Superior temporal gyrus (tissue), 1 donor: Measurements from ENCODE around the gene GIT2.

Source experiments
- DNase-seq: peaks from one replicate; pipeline ENCODE4 v3.0.0-alpha.2; 2016; ENCODE audit errors: extremely low spot score

GIT2 gene

DNA sequence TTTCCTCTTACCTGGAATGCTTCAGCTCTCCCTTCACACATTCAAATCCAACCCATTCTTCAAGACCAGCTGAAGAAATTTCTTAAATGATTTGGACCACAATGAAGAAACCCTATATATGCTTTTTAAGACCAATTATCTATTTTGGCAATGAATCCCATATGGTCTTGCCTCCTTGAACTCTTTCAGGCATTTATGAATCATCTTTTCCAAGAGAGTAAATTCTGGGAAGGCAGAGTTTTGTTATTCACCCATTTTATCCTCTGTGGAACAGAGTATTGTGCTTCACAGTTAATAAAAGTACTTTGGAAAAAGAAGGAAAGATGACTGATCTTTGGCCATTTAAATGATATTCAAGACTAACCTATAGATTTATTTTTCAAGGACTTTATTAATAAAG, 14.0 kb downstream of the GIT2 start:
- DNase-seq, result no peak

DNA sequence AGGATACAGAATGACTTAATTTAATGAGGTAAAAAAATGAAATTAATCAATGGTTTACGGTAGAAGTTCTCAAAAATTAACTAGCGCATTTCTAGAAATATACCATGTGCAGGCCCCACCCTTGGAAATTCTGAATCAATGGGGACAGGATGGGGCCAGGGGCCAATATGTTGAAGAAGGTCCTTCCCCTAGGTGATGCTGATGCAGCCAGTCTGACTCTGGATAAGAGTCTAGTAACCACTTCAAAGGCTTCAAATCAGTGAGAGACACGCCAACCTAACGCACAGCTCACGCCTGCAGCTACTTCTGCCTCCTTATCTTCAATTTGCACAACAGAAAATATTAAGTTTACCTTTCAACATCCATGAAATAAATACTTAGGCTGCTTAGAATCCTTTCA, 14.9 kb downstream of the GIT2 start:
- no peak for DNase-seq

DNA sequence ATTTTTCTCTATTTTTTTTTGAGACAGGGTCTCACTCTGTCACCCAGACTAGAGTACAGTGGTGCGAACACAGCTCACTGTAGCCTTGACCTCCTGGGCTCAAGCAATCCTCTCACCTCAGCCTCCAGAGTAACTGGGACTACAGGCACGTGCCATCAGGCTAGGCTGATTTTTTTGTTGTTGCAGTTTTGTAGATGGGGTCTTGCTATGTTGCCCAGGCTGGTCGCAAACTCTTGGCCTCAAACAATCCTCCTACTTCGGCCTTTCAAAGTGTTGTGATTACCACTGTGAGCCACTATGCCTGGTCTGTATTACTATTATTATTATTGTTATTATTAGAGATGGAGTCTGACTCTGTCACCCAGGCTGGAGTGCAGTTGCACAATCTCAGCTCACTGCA, 23.3 kb downstream of the GIT2 start:
- DNase-seq, result no peak

DNA sequence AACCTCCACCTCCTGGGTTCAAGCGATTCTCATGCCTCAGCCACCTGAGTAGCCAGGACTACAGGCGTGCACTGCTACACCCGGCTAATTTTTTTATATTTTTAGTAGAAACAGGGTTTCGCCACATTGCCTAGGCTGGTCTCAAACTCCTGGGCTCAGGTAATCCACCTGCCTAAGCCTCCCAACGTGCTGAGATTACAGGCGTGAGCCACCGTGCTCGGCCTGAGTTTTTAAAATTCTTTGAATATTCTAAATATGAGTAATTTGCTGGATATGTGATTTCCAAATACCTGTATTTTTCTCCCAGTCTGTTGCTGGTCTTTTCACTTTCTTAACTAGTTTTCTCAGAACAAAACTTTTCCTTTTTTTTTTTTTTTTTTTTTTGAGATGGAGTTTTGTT, 27.4 kb downstream of the GIT2 start:
- DNase-seq, result no peak

DNA sequence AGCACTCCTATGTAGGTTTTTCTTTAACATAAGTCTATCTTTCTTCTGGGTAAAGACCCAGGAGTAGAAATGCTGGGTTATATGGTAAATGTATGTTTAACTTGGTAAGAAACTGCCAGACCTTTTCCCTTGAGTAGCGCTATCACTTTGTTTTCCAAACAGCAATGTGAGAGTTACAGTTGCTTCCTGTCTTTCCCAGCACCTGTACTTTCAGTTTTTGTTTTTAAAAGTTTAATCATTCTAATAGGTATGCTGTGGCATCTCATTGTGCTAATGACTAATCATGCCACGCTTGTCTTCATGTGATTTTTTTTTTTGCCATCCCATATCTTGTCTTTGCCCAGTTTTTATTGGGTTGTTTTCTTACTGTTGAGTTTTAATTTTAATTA, 28.1 kb downstream of the GIT2 start:
- DNase-seq, result no peak

DNA sequence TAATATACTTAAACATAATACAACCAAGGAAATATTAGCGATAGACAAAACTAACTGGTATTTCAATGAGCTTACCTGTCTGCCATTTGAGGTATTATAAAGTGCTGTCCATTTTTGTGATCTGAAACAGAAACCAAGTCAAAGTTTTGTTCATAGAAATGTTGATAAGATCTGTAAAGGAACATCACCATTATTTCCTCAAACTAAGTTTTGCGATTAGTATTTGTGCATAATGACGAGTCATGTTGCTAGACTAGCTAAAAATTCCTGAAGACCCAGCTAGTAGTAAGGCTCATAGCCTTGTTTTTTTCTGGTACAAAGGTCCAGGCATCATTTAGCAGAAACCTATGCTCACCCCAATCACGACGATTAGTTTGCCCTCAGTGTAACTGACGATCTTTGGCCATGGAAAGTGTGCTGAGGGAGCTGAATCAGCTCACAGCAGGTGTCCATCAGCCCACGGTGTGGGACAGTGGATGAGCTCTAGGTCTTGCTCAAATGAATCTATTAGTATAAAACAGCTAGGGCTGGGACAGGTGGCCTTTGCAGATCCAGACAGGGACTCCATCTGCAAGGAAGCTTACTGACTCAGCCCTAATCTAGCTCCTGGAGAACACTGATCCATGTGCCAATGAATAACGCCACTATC, 28.7 kb downstream of the GIT2 start:
- DNase-seq, result no peak

DNA sequence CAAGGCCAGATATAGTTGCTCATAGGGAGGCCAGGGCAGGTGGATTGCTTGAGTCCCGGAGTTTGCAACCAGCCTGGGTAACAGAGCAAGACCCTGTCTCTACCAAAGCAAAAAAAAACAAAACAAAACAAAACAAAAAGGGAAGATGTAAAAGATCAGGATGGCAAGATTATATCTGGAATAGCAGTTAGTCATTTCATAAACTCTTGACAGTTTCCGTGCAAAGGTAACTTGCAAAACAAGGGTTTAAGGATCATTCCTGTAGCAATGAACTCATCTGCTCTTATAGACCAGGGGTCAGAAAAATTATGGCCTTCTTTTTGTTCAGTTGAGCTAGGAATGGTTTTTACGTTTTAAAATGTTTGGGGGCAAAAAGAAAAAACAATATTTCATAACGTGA, 29.6 kb downstream of the GIT2 start:
- DNase-seq, result no peak

DNA sequence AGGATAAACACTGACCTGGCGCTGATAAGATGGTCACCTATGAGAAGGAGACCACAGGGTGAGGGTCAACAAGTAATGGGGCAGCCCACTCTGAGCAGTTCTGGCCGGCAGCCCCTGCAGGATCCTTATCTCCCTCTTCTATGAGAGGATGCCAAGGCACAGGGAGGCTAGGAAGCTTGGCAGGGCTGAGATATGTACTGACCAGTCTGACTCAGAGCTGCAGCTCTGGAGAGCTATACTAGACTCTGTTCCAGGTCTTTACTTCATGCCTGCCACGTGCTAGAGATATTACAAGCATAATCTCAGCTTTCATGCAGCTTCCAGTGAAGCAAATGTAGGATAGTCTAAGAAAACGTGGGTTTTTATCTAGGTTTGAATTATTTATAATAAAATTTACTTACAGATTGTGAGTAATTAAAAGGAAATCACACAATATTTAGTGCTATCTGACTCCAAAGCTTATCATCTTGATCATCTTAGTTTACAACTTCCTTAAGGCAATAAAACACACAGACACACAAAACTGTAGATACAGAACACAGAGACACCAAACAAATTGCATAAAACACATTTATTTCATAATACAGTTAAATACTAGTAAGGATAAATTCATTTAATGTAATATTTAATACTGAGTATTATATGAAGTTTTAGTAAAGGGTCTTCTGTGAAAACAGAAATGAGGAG, 32.3 kb downstream of the GIT2 start:
- no peak for DNase-seq

DNA sequence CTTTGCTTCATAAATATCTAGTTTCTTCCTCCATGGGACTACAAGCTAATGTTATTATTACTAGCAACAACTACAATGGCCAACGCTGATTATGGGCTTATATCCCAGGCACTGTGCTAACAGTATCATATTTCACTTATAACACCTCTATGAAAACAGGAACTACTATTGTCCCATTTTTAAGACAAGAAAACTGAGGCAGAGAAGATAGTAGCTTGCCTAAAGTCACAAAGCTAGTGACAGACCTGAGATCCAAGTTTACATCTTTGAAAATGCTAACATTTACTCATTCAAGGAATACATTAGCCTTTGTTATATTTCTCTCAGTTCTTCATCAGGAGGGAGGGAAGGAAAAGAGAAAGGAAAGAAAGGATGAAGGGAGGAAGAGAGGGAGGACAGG, 32.8 kb downstream of the GIT2 start:
- no peak for DNase-seq

DNA sequence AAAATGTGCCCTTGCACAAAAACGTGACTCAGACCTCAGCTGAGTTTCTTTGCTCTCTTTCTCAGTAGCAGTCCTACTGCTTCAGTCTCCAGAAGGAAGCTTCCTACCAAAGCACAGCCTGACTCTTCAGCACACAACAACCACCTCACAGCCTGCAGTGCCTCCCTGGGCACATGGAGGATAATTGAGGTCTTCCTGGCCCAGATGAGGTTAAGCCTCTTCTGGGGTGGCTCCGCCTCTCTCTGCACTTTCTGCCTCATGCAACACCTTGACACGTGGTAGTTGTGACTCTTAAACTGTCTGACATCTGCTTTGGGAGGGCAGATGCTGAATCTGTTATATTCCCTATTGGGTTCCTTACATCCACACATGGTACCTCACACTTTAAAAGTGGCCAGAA, 33.8 kb downstream of the GIT2 start:
- DNase-seq, result no peak

DNA sequence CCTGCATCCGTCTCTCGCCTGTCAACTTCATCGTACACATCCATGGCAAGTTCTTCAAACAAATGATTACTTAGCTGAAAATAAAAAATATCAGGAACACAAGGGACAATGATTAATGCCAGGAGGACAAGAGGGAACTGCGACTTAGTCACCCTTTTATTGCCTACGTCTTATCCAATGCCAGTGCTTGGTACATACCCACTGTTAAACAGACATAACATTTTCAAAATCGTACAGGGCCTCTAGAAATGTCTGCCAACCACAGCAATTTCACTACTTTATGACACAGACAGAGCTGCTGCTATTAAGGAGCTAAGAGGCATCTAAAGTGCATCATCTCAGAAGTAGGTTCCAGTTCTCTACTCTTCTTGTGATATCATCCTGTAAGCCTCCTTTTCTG, 34.6 kb downstream of the GIT2 start:
- DNase-seq, result no peak

DNA sequence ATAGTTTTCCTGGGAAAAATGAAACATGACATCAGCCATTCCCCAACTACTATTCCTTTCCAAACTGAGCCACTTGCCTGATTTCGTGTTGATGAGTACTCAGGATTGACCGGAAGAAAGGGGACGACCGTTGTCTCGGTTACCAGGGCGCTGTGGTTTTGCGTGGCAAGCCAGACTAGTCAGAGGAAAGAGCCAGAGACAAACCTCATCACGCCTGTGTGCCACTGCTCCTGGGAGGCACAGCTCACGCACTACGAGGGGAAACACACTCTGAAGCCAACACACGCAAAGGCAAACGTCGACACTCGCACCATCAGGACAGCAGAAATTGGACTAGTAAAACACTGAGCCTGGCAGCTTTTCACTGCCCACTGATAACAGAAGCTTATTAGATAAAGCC, 35.0 kb downstream of the GIT2 start:
- no peak for DNase-seq

DNA sequence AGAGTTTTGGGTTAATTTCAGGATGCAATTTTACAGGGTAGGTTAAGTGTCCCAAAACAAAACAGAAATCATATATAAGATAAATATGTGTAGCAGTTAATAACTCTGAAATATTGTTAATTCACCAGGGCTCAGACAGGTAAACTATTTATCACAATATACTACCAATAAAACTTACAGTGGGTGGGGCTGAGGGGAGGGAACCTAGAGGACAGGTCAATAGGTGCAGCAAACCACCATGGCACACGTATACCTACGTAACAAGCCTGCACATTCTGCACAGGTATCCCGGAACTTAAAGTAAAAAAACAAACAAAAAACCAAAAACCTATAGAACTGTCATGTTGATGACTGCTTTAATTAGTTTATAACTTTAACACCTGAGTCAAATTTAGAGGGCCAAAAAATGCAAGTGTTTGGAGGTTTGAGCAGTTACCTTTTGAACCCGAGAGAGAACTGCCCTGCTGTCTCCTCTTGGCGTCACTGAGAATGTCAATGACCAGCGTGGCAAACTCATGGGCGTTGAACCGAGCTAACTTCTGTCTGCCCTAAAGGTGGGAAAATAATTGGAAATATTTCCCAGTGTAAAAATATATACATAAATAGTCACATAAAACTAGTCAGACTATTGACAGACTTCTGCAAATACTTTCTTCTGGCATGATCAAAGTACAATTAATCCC, 36.6 kb downstream of the GIT2 start:
- DNase-seq, result no peak

DNA sequence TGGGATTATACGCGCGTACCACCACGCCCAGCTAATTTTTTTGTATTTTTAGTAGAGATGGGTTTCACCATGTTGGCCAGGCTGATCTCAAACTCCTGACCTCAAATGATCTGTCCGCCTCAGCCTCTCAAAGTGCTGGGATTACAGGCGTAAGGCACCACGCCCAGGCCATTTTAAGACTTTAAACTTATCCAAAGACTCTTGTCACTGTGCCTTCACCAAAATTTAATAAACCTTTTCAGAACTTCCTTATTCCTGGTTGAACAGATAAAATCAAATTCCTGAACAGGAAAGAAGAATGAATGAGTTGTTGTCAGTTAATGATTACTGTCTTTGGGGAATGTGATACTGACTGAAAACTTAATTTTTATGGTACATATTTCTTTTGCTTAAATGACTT, 37.8 kb downstream of the GIT2 start:
- DNase-seq, result no peak

DNA sequence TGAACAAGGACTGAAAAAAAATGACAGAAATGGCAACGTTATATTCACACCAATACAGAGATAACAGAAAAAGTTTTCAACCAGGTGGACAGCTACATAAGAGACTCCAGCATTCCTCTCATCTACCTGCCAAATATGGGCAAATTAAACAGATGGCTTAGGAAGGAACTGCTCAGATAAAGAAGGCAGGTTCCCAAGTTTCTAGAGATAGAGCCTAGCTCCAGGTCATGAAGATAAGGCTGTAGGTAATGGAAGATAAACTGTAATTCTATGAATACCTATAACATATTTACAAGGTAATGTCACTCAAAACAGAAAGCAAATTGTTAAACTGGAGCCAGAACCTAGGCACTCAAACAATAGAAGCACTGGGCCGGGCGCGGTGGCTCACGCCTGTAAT, 42.5 kb downstream of the GIT2 start:
- DNase-seq, result no peak

DNA sequence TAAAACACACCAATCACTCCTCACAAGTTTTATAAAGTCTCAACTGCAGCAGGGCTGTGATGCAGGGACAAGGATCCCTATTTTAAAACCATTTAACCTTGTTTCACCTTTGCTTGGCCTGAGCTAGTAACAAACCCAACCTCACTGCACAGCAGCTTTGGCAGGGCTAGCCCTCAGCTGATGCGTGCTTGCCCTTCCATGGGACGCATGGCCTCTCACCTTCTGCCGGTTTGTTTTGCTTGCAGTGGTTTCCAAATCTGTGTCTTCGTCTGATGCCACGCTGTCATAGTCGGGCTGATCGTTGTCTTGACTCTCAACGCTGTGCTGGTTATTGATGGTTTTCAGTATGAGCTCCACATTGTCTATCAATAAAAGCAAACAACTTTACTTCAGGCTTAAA, 43.3 kb downstream of the GIT2 start:
- DNase-seq, result no peak

DNA sequence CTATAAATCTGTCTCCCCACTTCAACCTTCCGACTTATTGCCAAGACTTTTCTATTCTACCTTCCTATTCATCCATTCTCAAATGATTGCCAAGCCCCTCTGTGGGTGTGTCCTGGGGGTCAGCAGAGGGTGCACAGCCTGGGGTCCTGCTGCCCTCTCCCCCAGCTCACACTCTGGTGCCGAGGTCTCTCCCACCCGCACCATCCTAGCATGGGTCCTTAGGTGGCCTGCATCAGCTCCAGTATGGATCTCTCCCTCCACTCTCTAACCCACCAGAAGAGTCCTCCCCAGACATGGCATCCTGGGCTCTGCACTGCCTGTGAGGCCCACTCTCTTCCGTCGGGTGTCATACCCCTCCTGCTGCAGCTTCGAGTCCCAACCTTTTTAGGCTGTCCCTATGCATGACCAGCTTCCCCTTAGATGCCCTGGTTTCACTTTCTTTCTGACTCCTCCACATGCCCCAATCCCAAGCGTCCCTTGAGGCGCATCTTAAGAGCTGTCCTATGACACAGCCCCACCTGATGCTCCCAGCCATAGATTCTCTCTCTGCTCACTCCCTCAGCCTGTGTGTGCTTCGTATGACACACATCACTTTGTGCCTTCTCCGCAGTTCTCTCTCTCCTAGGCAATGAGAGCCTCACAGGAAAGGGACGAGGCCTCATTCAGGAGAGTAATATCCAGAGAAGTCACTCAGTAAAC, 43.9 kb downstream of the GIT2 start:
- no peak for DNase-seq

DNA sequence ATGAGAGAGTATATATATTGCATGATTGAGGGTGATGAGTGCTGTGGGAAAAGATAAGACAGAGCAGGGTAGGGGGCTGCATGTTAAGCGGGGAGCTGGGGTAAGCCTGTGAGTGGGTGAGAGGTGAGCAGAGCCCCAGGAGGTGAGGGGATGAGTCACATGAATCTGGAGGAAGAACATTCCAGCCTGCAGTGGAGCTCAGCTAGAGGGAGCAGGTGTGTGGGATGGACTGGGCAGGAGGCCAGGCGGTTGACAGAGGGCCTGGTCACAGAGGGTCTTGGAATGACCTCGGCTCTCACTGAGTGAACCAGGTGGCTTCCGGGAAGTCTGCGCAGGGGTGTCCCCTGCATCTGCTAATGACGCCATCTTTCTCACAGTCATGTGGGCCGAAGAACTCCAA, 44.4 kb downstream of the GIT2 start:
- no peak for DNase-seq

DNA sequence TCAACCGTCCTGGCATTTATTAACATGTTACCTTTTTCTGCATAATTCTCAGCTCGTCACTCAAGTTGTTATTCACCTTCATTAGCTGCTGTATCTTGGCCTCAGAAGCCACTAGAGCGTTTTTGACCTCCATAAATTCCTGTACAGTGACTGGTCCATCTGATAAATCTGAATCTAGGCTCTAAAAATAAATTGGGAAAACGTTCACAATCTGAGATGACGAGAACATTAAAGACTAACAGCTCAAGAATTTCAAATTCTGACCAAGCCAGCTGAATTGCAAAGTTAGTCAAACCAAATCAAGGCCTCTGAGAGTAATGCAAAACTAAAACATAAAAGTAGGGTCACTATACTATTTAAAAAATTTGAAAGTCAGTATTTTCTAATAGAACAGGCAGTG, 45.0 kb downstream of the GIT2 start:
- DNase-seq, result no peak

DNA sequence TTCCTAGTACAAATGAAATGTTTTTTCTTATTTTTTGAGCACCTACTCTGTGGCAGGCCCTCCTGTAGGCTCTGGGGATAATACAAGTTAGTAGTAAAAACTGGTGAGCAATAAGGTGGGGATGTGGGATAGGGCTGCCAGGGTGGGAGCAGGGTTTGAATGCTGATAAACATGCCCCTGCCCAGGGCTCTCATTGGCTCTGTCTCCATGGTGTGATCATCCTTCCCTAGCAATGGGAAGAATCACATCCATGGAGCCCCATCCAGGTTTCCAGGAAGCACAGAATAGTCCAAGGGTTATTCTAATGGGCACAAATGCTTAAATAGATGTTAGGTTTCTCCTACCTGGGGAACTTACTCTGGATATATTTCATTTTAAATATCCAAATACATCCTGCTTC, 45.5 kb downstream of the GIT2 start:
- DNase-seq, result no peak

DNA sequence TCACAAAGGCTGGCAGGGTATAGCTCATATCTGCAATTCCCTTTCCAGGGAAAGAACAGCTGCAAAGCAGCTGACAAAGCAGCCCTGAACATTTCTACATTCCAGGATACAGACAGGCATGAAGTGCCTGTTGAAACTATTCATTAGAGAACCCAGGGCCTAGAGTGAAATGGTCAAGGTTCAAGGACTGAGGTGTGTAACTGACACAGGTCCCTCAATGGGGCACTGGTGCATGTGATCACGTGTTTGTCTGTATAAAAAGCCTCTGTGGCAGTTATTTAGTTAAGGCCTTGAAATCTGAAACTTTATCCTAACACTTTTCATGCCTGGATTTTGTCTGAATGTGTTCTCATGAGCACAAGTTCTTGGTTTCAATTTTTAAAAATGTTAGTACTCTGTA, 47.1 kb downstream of the GIT2 start:
- DNase-seq, result no peak

DNA sequence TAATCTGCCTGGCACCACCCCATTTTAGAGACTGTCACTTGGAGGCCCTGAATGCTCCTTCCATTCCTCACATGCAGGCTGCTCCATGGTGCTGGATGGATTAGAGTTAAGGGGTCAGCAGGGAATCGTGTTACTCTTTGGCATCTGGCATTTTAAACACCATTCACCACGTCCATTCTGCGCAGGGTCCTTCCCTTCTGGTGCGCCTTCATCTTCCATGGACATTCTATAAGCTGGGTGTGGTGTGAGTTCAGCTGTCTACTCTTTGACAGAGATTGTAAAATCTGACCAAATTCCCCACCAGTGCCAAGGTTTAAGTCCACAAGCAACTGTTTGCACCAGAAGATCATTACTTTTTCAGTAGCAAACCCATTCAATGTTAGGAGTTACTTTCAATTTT, 47.8 kb downstream of the GIT2 start:
- DNase-seq, result no peak

DNA sequence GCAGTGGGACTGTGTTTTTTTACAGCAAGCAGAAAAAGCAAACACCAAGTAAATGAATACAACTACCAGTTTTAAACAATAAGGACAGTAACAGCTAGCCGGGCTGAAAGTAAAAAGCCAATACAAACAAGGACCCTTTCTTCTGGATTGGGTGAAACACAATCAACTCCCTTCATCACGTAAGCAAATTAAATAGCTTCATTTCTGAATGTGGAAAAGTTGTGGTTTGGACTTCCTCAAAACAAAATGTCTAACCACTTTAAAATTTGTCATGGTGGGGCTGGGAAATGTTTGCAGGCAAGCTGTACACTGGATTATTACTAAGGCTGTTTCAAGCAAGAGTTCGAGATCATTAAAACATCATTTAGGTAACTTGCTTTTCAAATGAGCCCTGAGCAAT, 48.6 kb downstream of the GIT2 start:
- no peak for DNase-seq
